Activated T-helper 2 cell treated with anti-CD3 and anti-CD28 coated beads, Interferon-gamma antibody, Interleukin-2, Interleukin-4, amounts not matched to agents 10 μg/mL and 5 μg/mL and 100 μg/mL, durations not matched to agents 14 hours and 24 hours and 36 hours (primary cell): Measurements from ENCODE around the gene EYA3. TPM values are rescaled to one million over a fixed set of nuclear protein-coding genes. Genes with fewer than 3 reads are reported as not detected.
"Not testable (repeated sequence)": the region's sequence is repeated elsewhere in the genome, so short reads cannot be mapped to it uniquely, and the experiment has no call there.

Source experiments
- DNase-seq: peaks from one replicate; pipeline ENCODE4 v3.0.0; 2021; ENCODE audit warnings: low spot score
- H3K27ac Mint-ChIP-seq: one replicate; pipeline ENCODE4 v1.8.0; 2021; ENCODE audit warnings: mixed read lengths
- H3K27me3 Mint-ChIP-seq: one replicate; pipeline ENCODE4 v1.8.0; 2021; ENCODE audit warnings: low read depth, mixed read lengths
- H3K36me3 Mint-ChIP-seq: one replicate; pipeline ENCODE4 v1.8.0; 2021; ENCODE audit warnings: low read depth, mixed read lengths
- H3K4me1 Mint-ChIP-seq: one replicate; pipeline ENCODE4 v1.8.0; 2021; ENCODE audit warnings: low read depth, mixed read lengths
- H3K4me3 Mint-ChIP-seq: one replicate; pipeline ENCODE4 v1.8.0; 2021; ENCODE audit warnings: low read depth, mild to moderate bottlenecking, moderate library complexity, mixed read lengths
- H3K9me3 Mint-ChIP-seq: one replicate; pipeline ENCODE4 v1.8.0; 2021; ENCODE audit warnings: mixed read lengths
- intact Hi-C: fragments of 100-400 bp; cut with micrococcal nuclease; formaldehyde crosslinking; loops from one replicate; pipeline ENCODE4 v1.15.1; 2023
- total RNA-seq: library from RNA; stranded (reverse); gene quantifications from 2 replicates; pipeline ENCODE4 v1.2.3, GENCODE V29; 2022

Gene EYA3
- total RNA-seq, 1 donor from 2014 or later = 27.5 TPM

- no peak overlapping the region for H3K27ac Mint-ChIP-seq
- H3K4me3 Mint-ChIP-seq = no peak overlapping the region
- intact Hi-C loops = no loop called here
- H3K9me3 Mint-ChIP-seq = no peaks in the 10 kb centered on the region
- H3K36me3 Mint-ChIP-seq = peaks cover 25% of the 10 kb centered on the region
- no peak for DNase-seq
- H3K27me3 Mint-ChIP-seq = no peaks in the 10 kb centered on the region
- peaks cover 7% of the 10 kb centered on the region for H3K4me1 Mint-ChIP-seq
These were observed 60.8 kb downstream of the EYA3 start for GRCh38 chr1:28027660-28028059.

GRCh38 chr1:28027238-28027637 is 61.2 kb downstream of the EYA3 start:
- Mint-ChIP-seq H3K27ac (no peak overlapping the region), H3K4me1 (peaks cover 7% of the 10 kb centered on the region), H3K36me3 (peaks cover 25% of the 10 kb centered on the region), H3K4me3 (no peak overlapping the region), H3K9me3 (no peaks in the 10 kb centered on the region), H3K27me3 (no peaks in the 10 kb centered on the region)
- DNase-seq = no peak
- intact Hi-C loops = no loop called here

GRCh38 chr1:28026329-28026728 is 62.1 kb downstream of the EYA3 start:
- Mint-ChIP-seq H3K9me3 (no peaks in the 10 kb centered on the region), H3K4me1 (peaks cover 8% of the 10 kb centered on the region), H3K27me3 (no peaks in the 10 kb centered on the region), H3K36me3 (peaks cover 25% of the 10 kb centered on the region), H3K4me3 (no peak overlapping the region), H3K27ac (no peak overlapping the region)
- no peak for DNase-seq
- intact Hi-C loops = no loop called here

- no peaks in the 10 kb centered on the region for H3K9me3 Mint-ChIP-seq
- H3K27me3 Mint-ChIP-seq = no peaks in the 10 kb centered on the region
- intact Hi-C loops = no loop called here
- H3K4me1 Mint-ChIP-seq = peaks cover 10% of the 10 kb centered on the region
- no peak for DNase-seq
- peak overlapping the region; percentile 0 for H3K27ac Mint-ChIP-seq
- H3K4me3 Mint-ChIP-seq = no peak overlapping the region
- peaks cover 47% of the 10 kb centered on the region for H3K36me3 Mint-ChIP-seq
These were observed 67.3 kb downstream of the EYA3 start for GRCh38 chr1:28021064-28021463.

GRCh38 chr1:28010969-28011368 is 77.4 kb downstream of the EYA3 start:
- no peak for DNase-seq
- intact Hi-C loops = no loop called here
- H3K4me3 Mint-ChIP-seq = no peak overlapping the region
- H3K36me3 Mint-ChIP-seq = peaks cover 38% of the 10 kb centered on the region
- no peaks in the 10 kb centered on the region for H3K4me1 Mint-ChIP-seq
- H3K27ac Mint-ChIP-seq = no peak overlapping the region
- no peaks in the 10 kb centered on the region for H3K27me3 Mint-ChIP-seq
- H3K9me3 Mint-ChIP-seq = no peaks in the 10 kb centered on the region

GRCh38 chr1:28003117-28003516 is 85.3 kb downstream of the EYA3 start:
- H3K4me3 Mint-ChIP-seq, DNase-seq, H3K27me3 Mint-ChIP-seq, intact Hi-C loops, H3K9me3 Mint-ChIP-seq, H3K27ac Mint-ChIP-seq, H3K4me1 Mint-ChIP-seq: not testable (repeated sequence)
- peaks cover 35% of the 10 kb centered on the region for H3K36me3 Mint-ChIP-seq

- Mint-ChIP-seq H3K4me3 (no peak overlapping the region), H3K9me3 (no peaks in the 10 kb centered on the region), H3K4me1 (peaks cover 7% of the 10 kb centered on the region), H3K27ac (no peak overlapping the region), H3K36me3 (peaks cover 39% of the 10 kb centered on the region), H3K27me3 (no peaks in the 10 kb centered on the region)
- no peak for DNase-seq
- intact Hi-C loops = no loop called here
These were observed 85.8 kb downstream of the EYA3 start for GRCh38 chr1:28002600-28002999.

GRCh38 chr1:27999055-27999454 is 89.4 kb downstream of the EYA3 start:
- peaks cover 3% of the 10 kb centered on the region for H3K4me1 Mint-ChIP-seq
- H3K27ac Mint-ChIP-seq = no peak overlapping the region
- no peak overlapping the region for H3K4me3 Mint-ChIP-seq
- no peak for DNase-seq
- intact Hi-C loops = no loop called here
- no peaks in the 10 kb centered on the region for H3K9me3 Mint-ChIP-seq
- no peaks in the 10 kb centered on the region for H3K27me3 Mint-ChIP-seq
- H3K36me3 Mint-ChIP-seq = peaks cover 48% of the 10 kb centered on the region

GRCh38 chr1:27994526-27994925 is 93.9 kb downstream of the EYA3 start:
- H3K9me3 Mint-ChIP-seq, H3K27ac Mint-ChIP-seq, intact Hi-C loops, H3K4me3 Mint-ChIP-seq, DNase-seq, H3K27me3 Mint-ChIP-seq: not testable (repeated sequence)
- Mint-ChIP-seq H3K36me3 (peaks cover 63% of the 10 kb centered on the region), H3K4me1 (peaks cover 20% of the 10 kb centered on the region)

- H3K9me3 Mint-ChIP-seq = no peaks in the 10 kb centered on the region
- no peak overlapping the region for H3K4me3 Mint-ChIP-seq
- no peak overlapping the region for H3K27ac Mint-ChIP-seq
- DNase-seq = no peak
- peaks cover 18% of the 10 kb centered on the region for H3K4me1 Mint-ChIP-seq
- peaks cover 64% of the 10 kb centered on the region for H3K36me3 Mint-ChIP-seq
- H3K27me3 Mint-ChIP-seq = no peaks in the 10 kb centered on the region
- intact Hi-C loops = no loop called here
These were observed 94.3 kb downstream of the EYA3 start for GRCh38 chr1:27994060-27994459.

GRCh38 chr1:27993241-27993640 is 95.2 kb downstream of the EYA3 start:
- H3K36me3 Mint-ChIP-seq = peaks cover 69% of the 10 kb centered on the region
- intact Hi-C loops = no loop called here
- H3K9me3 Mint-ChIP-seq = no peaks in the 10 kb centered on the region
- peaks cover 17% of the 10 kb centered on the region for H3K4me1 Mint-ChIP-seq
- DNase-seq = no peak
- H3K27ac Mint-ChIP-seq = peak overlapping the region; percentile 44
- no peaks in the 10 kb centered on the region for H3K27me3 Mint-ChIP-seq
- no peak overlapping the region for H3K4me3 Mint-ChIP-seq

GRCh38 chr1:27992276-27992675 is 96.1 kb downstream of the EYA3 start:
- no peaks in the 10 kb centered on the region for H3K27me3 Mint-ChIP-seq
- H3K27ac Mint-ChIP-seq = peak overlapping the region; percentile 71
- H3K4me3 Mint-ChIP-seq = no peak overlapping the region
- peaks cover 17% of the 10 kb centered on the region for H3K4me1 Mint-ChIP-seq
- peak; percentile 31 for DNase-seq
- no peaks in the 10 kb centered on the region for H3K9me3 Mint-ChIP-seq
- intact Hi-C loops = no loop called here
- H3K36me3 Mint-ChIP-seq = peaks cover 67% of the 10 kb centered on the region

GRCh38 chr1:27990920-27991537 is 97.4 kb downstream of the EYA3 start:
- H3K4me1 Mint-ChIP-seq = peaks cover 21% of the 10 kb centered on the region
- no peak overlapping the region for H3K27ac Mint-ChIP-seq
- H3K36me3 Mint-ChIP-seq = peaks cover 61% of the 10 kb centered on the region
- no peak overlapping the region for H3K4me3 Mint-ChIP-seq
- H3K9me3 Mint-ChIP-seq = no peaks in the 10 kb centered on the region
- no peak for DNase-seq
- no peaks in the 10 kb centered on the region for H3K27me3 Mint-ChIP-seq
- intact Hi-C loops = no loop called here

- Mint-ChIP-seq H3K9me3 (no peaks in the 10 kb centered on the region), H3K27ac (no peak overlapping the region), H3K4me3 (no peak overlapping the region), H3K27me3 (no peaks in the 10 kb centered on the region), H3K4me1 (peaks cover 2% of the 10 kb centered on the region), H3K36me3 (peaks cover 13% of the 10 kb centered on the region)
- intact Hi-C loops = no loop called here
- no peak for DNase-seq
These were observed 107.3 kb downstream of the EYA3 start for GRCh38 chr1:27981145-27981544.
